Fibroblast of peridontal ligament (primary cell): ENCODE data around the gene MALL.
A peak's percentile ranks its signal among the peaks of the same experiment; 100 is the strongest.
"Not testable (repeated sequence)": the region's sequence is repeated elsewhere in the genome, so short reads cannot be mapped to it uniquely, and the experiment has no call there.

Experiments used
- DNase-seq: peaks from one replicate; pipeline ENCODE4 v3.0.0-alpha.2; 2010; ENCODE audit errors: extremely low read depth

Gene MALL

GRCh38 chr2:110115291-110116032 lies at the start of gene MALL:
Gene MALL (minus strand): TSS chr2:110115822. CDS start chr2:110115792, 30 bp downstream.
- no peak for DNase-seq

- peak; percentile 84 for DNase-seq
These were observed 41.7 kb upstream of the MALL start for GRCh38 chr2:110157153-110157793.

- DNase-seq: not testable (repeated sequence)
These were observed 39.2 kb upstream of the MALL start for GRCh38 chr2:110154828-110155227.

GRCh38 chr2:110154188-110154587 lies 38.6 kb upstream of the MALL start:
- not testable (repeated sequence) for DNase-seq

GRCh38 chr2:110153416-110153815 lies 37.8 kb upstream of the MALL start:
- DNase-seq: no peak

GRCh38 chr2:110152943-110153342 lies 37.3 kb upstream of the MALL start:
- no peak for DNase-seq

- DNase-seq: peak; percentile 76
These were observed 34.0 kb upstream of the MALL start for GRCh38 chr2:110149330-110150220.

- DNase-seq: no peak
These were observed 31.3 kb upstream of the MALL start for GRCh38 chr2:110146945-110147332.

GRCh38 chr2:110146183-110146944 lies 30.7 kb upstream of the MALL start:
- DNase-seq: no peak

GRCh38 chr2:110143982-110144381 lies 28.4 kb upstream of the MALL start:
- DNase-seq: no peak

- DNase-seq: no peak
These were observed 24.8 kb upstream of the MALL start for GRCh38 chr2:110140401-110140800.

- DNase-seq: no peak
These were observed 18.4 kb upstream of the MALL start for GRCh38 chr2:110134025-110134424.

GRCh38 chr2:110131166-110131565 lies 15.5 kb upstream of the MALL start:
- no peak for DNase-seq

- DNase-seq: no peak
These were observed 15.1 kb upstream of the MALL start for GRCh38 chr2:110130757-110131156.

- no peak for DNase-seq
These were observed 11.3 kb upstream of the MALL start for GRCh38 chr2:110126906-110127305.

- no peak for DNase-seq
These were observed 10.6 kb upstream of the MALL start for GRCh38 chr2:110126086-110126773.

- peak; percentile 46 for DNase-seq
These were observed 9.5 kb upstream of the MALL start for GRCh38 chr2:110124939-110125691.

GRCh38 chr2:110124038-110124825 lies 8.6 kb upstream of the MALL start:
- DNase-seq: no peak

- DNase-seq: no peak
These were observed 6.0 kb upstream of the MALL start for GRCh38 chr2:110121592-110121991.

GRCh38 chr2:110121052-110121334 lies 5.4 kb upstream of the MALL start:
- no peak for DNase-seq
